Ishikawa (cell line): ENCODE results near the gene ASPA.

Experiments used
- CEBPB ChIP-seq: IDR thresholded peaks from 2 replicates; pipeline ENCODE4 v1.6.1; 2012
- CREB1 ChIP-seq: IDR thresholded peaks from 2 replicates; pipeline ENCODE4 v1.6.1; 2012; ENCODE audit warnings: low read depth
- EGR1 ChIP-seq: IDR thresholded peaks from 2 replicates; pipeline ENCODE4 v1.6.1; 2012
- EP300 ChIP-seq: IDR thresholded peaks from 2 replicates; pipeline ENCODE4 v1.6.1; 2012; ENCODE audit warnings: borderline replicate concordance
- FOXM1 ChIP-seq: IDR thresholded peaks from 2 replicates; pipeline ENCODE4 v1.6.1; 2012; ENCODE audit warnings: low read depth, borderline replicate concordance
- MAX ChIP-seq: IDR thresholded peaks from 2 replicates; pipeline ENCODE4 v1.6.1; 2012
- NFIC ChIP-seq: IDR thresholded peaks from 2 replicates; pipeline ENCODE4 v1.6.1; 2012
- RAD21 ChIP-seq: IDR thresholded peaks from 2 replicates; pipeline ENCODE4 v1.6.1; 2012; ENCODE audit warnings: low read depth
- REST ChIP-seq: IDR thresholded peaks from 2 replicates; pipeline ENCODE4 v1.6.1; 2012; ENCODE audit warnings: low read depth, mild to moderate bottlenecking
- TAF1 ChIP-seq: IDR thresholded peaks from 2 replicates; pipeline ENCODE4 v1.6.1; 2012; ENCODE audit warnings: low read depth, mild to moderate bottlenecking
- TCF12 ChIP-seq: IDR thresholded peaks from 2 replicates; pipeline ENCODE4 v1.6.1; 2012; ENCODE audit warnings: low read depth
- TEAD4 ChIP-seq: IDR thresholded peaks from 2 replicates; pipeline ENCODE4 v1.6.1; 2012
- USF1 ChIP-seq: IDR thresholded peaks from 2 replicates; pipeline ENCODE4 v1.6.1; 2012
- YY1 ChIP-seq: IDR thresholded peaks from 2 replicates; pipeline ENCODE4 v1.6.1; 2012; ENCODE audit warnings: low read depth
- ZBTB7A ChIP-seq: IDR thresholded peaks from 2 replicates; pipeline ENCODE4 v1.6.1; 2012; ENCODE audit warnings: low read depth

The ASPA gene

DNA sequence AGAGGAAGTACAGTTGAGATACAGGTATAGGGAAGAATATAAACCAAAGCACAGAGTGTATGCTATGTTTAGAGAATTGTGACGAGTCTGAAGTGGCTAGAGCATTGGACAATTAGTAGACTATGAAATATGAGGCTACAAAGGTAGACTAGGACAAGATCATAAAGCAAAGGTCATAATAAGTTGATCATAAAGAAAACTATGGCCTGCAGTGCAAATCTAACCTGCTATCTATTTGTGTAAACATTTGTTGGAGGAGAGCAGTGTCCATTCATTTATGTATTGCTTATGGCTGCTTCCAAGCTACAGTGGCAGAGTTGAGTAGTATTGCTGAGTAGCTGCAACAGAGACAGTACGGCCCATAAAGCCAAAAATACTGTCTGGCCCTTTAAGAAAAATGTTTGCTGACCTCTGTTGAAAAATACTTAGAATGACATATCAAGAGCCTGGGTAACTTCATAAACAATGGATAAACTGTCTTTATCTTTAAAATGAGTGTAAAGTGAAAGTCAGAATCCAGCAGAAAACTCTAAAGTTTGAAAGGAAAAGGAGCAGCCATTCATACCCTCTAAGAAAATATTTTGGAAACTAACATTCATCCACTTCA is 27.6 kb upstream of the ASPA start:
- no peak for TF ChIP-seq NFIC
- TF ChIP-seq CEBPB: no peak
- no peak for TF ChIP-seq MAX
- TF ChIP-seq YY1: no peak

DNA sequence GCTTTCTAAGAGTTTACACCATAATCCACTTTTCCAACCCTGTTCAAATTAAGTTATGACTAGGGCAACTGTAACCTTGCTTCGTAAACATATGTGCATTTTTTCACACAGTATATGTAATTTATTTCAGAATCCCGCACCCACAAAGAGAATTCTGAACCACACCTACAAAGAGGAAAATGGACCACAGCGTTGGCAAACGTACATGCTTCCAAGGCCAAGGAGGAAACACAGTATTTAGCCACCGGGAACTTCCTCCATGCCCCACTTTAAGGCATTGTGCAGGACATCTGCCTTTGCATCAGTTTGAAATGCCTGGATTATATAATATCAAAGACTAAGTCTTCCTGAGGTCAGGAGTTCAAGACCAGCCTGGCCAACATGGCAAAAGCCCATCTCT is 6.3 kb upstream of the ASPA start:
- no peak for TF ChIP-seq EP300
- no peak for TF ChIP-seq YY1
- no peak for TF ChIP-seq TCF12
- no peak for TF ChIP-seq CEBPB
- no peak for TF ChIP-seq CREB1
- TF ChIP-seq MAX: no peak
- no peak for TF ChIP-seq FOXM1
- no peak for TF ChIP-seq ZBTB7A

DNA sequence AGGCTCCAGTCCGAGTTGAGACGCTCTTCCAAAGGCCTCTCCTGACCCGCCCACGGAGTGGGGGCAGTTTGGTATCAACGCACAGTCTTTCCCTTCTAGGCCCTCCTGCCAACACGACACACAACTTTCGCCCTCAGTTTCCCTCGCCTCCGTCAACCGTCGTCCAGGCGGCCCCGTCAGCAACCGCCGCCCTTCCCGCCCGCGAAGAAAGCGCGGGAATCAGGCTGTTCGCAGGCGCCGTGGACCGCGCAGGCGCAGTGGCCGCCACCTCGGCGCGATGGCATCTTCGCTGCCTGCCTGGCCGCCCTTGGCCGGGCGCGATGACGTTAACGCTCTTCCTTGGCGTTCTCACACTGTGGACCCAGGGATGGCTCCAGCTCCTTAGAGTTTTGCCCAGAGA is 4.2 kb upstream of the ASPA start, which contains the start of gene SPATA22:
Gene SPATA22 (minus strand): TSS at position 221 of the 400 bp plus-strand sequence. CDS start 2,494 bp downstream, outside the sequence.
- no peak for TF ChIP-seq MAX
- no peak for TF ChIP-seq TEAD4

DNA sequence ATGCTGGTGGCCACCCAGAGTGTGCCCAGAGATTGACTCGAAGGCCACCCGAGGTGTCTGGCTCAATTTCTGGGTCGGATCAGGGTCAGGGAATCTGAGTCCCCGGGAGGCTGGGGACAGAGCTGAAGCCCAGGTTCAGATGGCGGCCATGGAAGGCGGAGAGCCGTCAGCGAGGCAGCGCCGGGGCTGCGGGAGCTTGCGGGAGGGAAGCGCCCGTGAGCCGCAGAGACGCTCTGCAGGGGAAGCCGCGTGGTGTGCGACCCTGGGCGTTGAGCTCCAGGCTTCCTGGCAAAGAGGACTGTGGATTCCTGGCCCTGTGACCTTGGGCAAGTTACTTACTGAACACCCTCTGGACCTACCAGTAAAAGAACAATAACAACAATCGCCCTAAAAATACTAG is 3.7 kb upstream of the ASPA start:
- TF ChIP-seq CREB1 (no peak), TAF1 (no peak), NFIC (no peak), EGR1 (no peak), CEBPB (no peak), YY1 (no peak), USF1 (no peak), MAX (no peak), ZBTB7A (no peak), TCF12 (no peak), REST (no peak), EP300 (no peak), TEAD4 (no peak), RAD21 (no peak), FOXM1 (no peak)

DNA sequence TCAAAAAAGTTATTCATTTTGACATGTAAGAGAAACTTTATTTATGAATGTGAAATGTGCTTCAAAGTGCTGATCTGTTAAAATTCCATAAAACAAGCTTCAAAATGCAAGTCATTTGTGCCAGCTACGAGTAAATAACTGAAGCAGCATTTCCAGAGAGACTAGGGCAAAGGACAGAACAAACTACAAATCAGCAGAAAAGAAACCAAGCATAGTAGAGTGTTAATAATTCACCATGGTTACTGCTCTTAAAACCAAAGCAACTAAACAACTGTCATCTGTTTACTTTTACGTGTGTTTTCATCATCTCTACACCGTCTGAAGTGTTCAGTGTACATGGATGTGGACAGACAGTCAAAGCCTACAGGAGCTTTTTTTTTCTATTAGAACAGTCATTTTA is 1.6 kb upstream of the ASPA start:
- TF ChIP-seq TAF1 (no peak), REST (no peak), MAX (no peak), USF1 (no peak), FOXM1 (no peak), EGR1 (no peak), YY1 (no peak), CREB1 (no peak), CEBPB (no peak), TEAD4 (no peak), RAD21 (no peak), EP300 (no peak), NFIC (no peak), TCF12 (no peak), ZBTB7A (no peak)

DNA sequence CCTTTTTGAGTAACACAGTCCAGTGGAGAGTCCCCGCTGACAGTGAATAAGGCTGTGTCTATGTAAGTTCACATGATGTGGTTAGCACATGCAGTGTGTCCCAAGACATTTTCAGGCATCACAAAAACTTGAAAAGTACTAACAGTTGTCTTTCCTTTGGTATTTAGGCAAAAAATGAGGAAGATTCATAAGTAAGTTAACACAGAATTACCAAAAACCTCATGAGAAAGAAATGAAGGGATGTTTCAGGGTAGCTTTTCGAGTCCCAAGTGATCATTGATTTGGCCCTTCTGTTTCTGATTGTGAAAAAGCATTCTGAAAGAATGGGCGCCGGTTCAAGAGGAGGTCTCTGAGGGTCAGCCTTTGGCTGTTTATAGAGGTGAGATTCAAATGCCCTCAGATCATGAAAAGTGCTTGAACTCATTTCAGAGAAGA is 529 bp upstream of the ASPA start:
- no peak for TF ChIP-seq TEAD4
